GM19395 (cell line): ENCODE measurements around the gene PPT1.
"Not testable (repeated sequence)": the region's sequence is repeated elsewhere in the genome, so short reads cannot be mapped to it uniquely, and the experiment has no call there.

Experiments
- ATAC-seq: cut with Tn5 transposase; IDR thresholded peaks from one replicate; pipeline ENCODE4 v1.9.1; 2021; ENCODE audit warnings: mild to moderate bottlenecking, moderate library complexity; ENCODE audit not compliant: unreplicated experiment

PPT1 gene

GRCh38 chr1:40092706-40093639 is 4.1 kb downstream of the PPT1 start:
- ATAC-seq = no peak

- ATAC-seq = no peak
These were observed 4.8 kb downstream of the PPT1 start for GRCh38 chr1:40092241-40092640.

GRCh38 chr1:40090652-40091355 is 6.2 kb downstream of the PPT1 start:
- ATAC-seq = no peak

GRCh38 chr1:40084750-40085149 is 12.3 kb downstream of the PPT1 start:
- ATAC-seq = not testable (repeated sequence)

- no peak for ATAC-seq
These were observed 15.2 kb downstream of the PPT1 start for GRCh38 chr1:40081871-40082270.

GRCh38 chr1:40079774-40080400 is 17.2 kb downstream of the PPT1 start:
- ATAC-seq = no peak

GRCh38 chr1:40078512-40079333 is 18.3 kb downstream of the PPT1 start:
- no peak for ATAC-seq

- ATAC-seq = no peak
These were observed 20.1 kb downstream of the PPT1 start for GRCh38 chr1:40076895-40077312.

GRCh38 chr1:40075266-40075665 is 21.8 kb downstream of the PPT1 start:
- ATAC-seq = no peak

GRCh38 chr1:40073062-40073461 is 24.0 kb downstream of the PPT1 start:
- no peak for ATAC-seq

GRCh38 chr1:40072142-40072541 is 24.9 kb downstream of the PPT1 start:
- ATAC-seq = no peak

GRCh38 chr1:40067851-40068250 is 29.2 kb downstream of the PPT1 start:
- ATAC-seq = no peak

- no peak for ATAC-seq
These were observed 30.0 kb downstream of the PPT1 start for GRCh38 chr1:40067023-40067422.

- ATAC-seq = peak; percentile 92
These were observed 32.1 kb downstream of the PPT1 start for GRCh38 chr1:40064797-40065499.

GRCh38 chr1:40059960-40060750 is 36.9 kb downstream of the PPT1 start:
- ATAC-seq = no peak

- ATAC-seq = peak; percentile 55
These were observed 37.6 kb downstream of the PPT1 start for GRCh38 chr1:40059338-40059959.

- no peak for ATAC-seq
These were observed 38.4 kb downstream of the PPT1 start for GRCh38 chr1:40058453-40059337.

GRCh38 chr1:40058097-40058452 is 39.0 kb downstream of the PPT1 start:
- ATAC-seq = no peak
